ENCODE measurements around the gene SOX6.

GRCh38 chr11:16001044-16001568 lies 355.2 kb downstream of the SOX6 start:
- TF ChIP-seq CTCF (IDR thresholded peaks at IDR 0.05; ENCODE audit: insufficient read depth, low read depth, low read length) (no peak), EZH2 (IDR thresholded peaks at IDR 0.05; ENCODE audit: insufficient read depth, low read length) (no peak)

Measured in astrocyte (in vitro differentiated cells and primary cell).